CD4-positive, alpha-beta T cell treated with Interleukin-17A for 4 hours (primary cell): ENCODE measurements around the gene KCNJ3.
"Not testable (repeated sequence)": the region's sequence is repeated elsewhere in the genome, so short reads cannot be mapped to it uniquely, and the experiment has no call there.

Source experiments
- DNase-seq: peaks from one replicate; pipeline ENCODE4 v3.0.0-alpha.2; 2020; ENCODE audit warnings: mixed read lengths

KCNJ3 gene

GRCh38 chr2:154850532-154850931 lies 152.0 kb downstream of the KCNJ3 start:
- DNase-seq: no peak

DNA sequence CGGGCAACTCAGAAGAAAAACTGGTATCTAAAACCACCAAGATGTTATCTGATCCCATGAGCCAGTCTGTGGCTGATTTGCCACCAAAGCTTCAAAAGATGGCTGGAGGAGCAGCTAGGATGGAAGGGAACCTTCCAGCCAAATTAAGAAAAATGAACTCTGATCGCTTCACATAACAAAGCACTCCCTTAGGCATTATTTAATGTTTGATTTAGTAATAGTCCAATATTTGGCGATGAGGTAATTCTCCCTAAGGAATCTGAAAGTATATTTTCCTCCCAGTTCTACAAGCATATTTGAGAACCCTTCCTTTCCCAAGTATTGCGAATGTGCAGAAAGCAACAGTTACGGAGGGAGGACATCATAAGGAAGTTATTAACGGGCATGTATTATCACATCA lies 156.6 kb downstream of the KCNJ3 start:
- DNase-seq: no peak

DNA sequence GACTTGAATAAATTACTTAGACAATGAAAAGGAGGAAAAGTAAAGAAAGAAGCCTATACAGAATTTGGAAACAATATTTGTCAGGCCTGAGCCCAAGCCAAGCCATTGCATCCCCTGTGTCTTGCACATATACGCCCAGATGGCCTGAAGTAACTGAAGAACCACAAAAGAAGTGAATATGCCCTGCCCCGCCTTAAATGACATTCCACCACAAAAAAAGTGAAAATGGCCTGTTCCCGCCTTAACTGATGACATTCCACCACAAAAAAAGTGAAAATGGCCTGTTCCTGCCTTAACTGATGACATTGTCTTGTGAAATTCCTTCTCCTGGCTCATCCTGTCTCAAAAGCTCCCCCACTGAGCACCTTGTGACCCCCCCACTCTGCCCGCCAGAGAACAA lies 168.7 kb downstream of the KCNJ3 start:
- DNase-seq: not testable (repeated sequence)

DNA sequence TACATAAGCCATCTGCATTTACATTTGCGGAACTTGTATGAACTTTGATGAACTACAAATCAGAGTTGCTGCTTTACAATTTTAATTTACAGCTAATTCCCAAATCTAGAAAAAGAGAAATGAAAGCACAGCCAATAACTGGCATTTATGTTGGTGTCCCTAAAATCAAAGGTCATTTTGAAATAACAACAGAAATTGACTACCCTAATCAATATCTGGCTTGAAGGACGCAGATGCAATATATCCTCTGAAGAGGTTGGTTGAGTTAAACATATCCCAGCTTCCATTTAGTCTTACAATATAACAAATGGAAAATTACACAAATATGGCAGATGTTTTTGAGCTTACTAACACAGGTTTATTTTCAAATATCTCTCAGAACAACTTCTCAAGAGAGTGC lies 177.5 kb downstream of the KCNJ3 start:
- DNase-seq: no peak

DNA sequence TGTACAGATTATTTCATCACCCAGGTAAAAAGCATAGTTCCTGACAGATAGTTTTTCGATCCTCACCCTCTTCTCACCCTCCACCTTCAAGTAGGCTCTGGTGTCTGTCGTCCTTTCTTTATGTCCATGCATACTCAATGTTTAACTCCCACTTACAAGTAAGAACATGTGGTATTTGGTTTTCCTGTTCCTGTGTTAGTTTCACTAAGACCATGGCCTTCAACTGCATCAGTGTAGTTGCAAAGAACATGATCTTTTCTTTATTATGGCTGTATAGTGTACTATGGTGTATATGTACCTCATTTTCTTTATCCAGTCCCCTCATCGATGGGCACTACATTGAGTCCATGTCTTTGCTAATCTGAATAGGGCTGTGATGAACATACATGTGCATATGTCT lies 184.2 kb downstream of the KCNJ3 start:
- no peak for DNase-seq

DNA sequence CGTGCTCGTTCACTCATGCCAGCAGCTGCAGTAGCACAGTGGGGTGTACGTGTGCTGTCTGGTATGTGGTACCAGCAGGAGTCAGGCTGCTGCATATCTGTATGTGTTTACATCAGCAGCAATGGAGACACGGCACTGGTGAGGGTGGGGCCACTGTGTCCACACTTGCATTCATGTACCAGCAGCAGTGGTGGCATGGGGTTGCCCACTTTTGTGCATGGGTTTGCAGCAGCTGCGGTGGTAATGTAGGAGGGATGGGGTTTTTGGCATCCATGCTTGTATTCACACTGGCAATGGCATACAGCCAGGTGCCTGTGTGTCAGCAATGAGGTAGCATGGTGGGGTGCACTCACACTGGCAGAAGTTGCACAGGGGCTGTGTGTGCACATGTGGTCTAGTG lies 187.8 kb downstream of the KCNJ3 start:
- DNase-seq: no peak

DNA sequence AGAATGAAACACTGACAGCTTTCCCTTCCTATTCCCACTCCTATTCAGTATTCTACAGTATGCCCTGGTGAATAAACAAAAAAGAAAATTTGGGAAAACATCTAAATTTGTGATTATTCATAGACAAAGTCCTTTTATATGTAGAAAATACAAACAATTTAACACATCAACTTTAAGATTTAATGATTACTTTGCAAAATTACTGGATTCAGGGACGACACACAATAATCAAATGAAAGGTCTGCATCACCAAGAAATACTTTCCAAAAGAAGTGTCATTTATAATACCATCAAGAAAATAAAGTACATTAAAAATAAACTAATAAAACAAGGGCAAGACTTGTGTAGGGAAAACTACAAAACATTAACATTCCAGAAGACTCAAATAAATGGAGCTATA lies 199.8 kb downstream of the KCNJ3 start:
- DNase-seq: no peak

- DNase-seq: no peak
These were observed 202.6 kb downstream of the KCNJ3 start for GRCh38 chr2:154901063-154901462.
